H4 (cell line): ENCODE measurements around the gene DTNA. TPM values are rescaled to one million over a fixed set of nuclear protein-coding genes. Genes with fewer than 3 reads are reported as not detected.
"Not testable (repeated sequence)": the region's sequence is repeated elsewhere in the genome, so short reads cannot be mapped to it uniquely, and the experiment has no call there.

Source experiments
- DNase-seq: peaks from one replicate; pipeline ENCODE4 v3.0.0-alpha.2; 2015; ENCODE audit warnings: low spot score
- total RNA-seq: library from RNA; depleted of rRNA; stranded (reverse); fragments of >200 nt; shearing (Covaris generic); gene quantifications from 2 replicates; pipeline ENCODE4 v1.2.3, GENCODE V29; 2014; rRNA removed

DTNA gene
- total RNA-seq: 11.7 and 17.9 TPM in 2 replicates

GRCh38 chr18:34709750-34710441 is at the start of gene DTNA:
TSS of gene DTNA (plus strand) at chr18:34710298. CDS start at chr18:34755977, 45,679 bp downstream.
- peak; percentile 74 for DNase-seq

DNA sequence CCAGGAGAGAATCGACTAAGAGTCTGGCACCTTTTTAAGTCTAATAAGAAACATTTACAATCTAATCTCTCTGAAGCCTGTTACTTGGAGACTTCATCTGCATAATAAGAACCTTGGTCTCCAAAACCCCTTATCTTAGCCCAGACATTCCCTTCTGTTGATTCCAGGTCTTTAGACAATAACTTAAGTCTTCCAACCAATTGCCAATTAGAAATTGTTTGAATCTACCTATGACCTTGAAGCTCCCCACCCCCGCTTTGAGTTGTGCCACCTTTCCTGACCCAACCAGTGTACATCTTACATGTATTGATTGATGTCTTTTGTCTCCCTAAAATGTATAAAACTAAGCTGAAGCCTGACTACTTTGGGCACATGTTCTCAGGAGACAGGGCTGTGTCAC is 49.5 kb upstream of the DTNA start:
- DNase-seq: no peak

DNA sequence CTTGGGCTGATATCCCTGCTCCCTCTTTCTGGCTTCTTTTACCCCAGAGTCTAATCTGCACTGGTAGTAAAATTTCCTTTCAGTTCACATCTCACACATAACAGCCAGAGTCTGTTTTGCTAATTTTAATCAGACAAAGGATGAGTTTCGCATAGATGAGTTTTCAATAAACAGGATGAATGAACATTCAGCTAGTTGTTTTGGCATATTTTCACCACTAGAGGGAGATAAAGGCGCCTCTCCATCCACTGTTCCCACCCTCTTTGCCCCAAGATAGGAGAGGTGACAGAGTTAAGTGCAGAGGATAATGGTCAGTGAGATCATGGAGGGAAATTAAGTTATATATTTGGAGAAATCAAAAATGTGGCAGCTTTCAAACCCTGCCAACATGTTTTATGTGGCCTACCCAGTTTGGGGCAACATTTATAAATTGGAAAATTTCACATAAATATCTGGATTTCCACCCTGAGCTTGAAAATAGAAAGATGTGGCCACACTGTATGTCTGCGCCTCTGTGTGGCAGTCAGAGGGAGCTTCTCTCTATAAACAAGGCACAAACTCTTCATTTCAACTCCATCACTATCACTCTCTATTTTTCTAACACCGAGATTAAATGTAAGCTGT is 48.5 kb upstream of the DTNA start:
- peak; percentile 46 for DNase-seq

GRCh38 chr18:34676816-34677574 is 33.1 kb upstream of the DTNA start:
- DNase-seq: no peak

DNA sequence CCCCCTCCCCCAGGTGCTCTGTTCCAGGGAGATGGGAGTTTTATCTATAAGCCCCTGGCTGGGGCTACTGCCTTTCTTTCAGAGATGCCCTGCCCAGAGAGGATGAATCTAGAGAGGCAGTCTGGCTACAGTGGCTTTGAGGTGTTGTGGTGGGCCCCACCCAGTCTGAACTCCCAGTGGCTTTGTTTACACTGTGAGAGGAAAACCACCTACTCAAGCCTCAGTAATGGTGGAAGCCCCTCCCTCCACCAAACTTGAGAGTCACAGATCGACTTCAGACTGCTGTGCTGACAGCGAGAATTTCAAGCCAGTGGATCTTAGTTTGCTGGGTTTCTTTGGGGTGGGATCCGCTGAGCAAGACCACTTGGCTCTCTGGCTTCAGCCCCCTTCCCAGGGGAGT is 20.3 kb upstream of the DTNA start:
- DNase-seq: peak; percentile 39

GRCh38 chr18:34691614-34692013 is 18.5 kb upstream of the DTNA start:
- DNase-seq: no peak

DNA sequence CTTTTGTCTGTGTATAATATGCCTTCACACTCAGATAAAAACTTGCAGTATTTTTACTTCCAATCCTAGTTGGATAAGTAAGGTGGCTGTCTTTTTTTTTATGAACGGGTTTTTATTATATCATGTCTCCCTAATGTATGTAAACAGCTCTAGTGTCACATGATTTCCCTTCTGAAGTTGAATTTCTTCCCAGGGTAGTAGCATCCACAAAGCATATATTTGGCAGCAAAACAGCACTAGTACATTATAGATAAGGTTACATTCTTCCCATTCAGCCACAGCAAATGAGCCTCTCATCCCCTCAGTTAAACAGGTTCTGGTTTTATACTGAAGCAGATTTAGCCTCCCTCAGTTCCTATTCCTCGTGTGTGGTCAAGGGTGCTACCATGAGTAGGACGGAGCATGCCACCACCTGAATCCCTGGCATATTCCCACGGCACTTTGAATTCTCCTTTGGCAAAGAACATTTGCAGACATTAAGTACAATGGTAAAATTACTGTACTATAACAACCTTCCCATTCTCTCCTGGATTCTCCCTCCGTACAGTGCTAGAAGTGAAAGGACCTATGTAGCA is 15.4 kb upstream of the DTNA start:
- no peak for DNase-seq

GRCh38 chr18:34695310-34695709 is 14.8 kb upstream of the DTNA start:
- no peak for DNase-seq

DNA sequence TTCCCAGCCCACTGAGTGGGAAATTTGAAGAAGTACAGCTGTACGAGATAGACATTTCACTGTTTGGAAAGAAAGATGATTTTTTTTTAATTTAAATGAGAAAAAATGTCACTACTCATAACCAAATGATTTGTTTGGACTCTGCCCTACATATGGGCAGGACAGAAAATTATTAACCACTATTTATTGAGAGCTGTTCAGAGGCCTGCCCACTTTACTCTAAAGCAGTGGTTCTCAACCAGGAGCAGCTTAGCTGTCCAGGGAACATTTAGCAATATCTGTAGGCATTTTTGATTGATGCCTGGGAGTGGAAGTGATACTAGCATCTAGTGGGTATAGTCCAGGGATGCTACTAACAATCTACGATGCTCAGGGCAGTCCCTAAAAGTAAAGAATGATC is 13.4 kb upstream of the DTNA start:
- DNase-seq: no peak

- no peak for DNase-seq
Observed at GRCh38 chr18:34697233-34697632, 12.9 kb upstream of the DTNA start.

- no peak for DNase-seq
Observed at GRCh38 chr18:34697891-34698290, 12.2 kb upstream of the DTNA start.

DNA sequence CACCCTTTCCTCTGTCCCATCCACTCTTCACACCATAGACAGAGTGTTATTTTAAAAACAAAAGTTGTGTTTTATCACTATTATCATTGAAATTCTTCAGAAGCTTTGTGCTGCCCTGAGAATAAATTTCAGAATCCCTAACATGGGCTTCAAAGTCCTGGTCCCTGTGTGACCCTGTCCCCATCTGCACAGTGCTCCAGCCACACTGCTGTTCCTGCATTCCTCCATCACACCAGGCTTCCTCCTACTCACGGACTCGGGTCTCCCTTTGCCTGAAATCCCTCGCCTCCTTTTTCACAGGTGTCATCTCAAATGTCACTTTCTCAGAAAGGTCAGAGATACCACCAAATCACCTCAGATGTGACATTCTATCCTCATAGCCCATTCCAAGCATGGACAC is 8.2 kb upstream of the DTNA start:
- no peak for DNase-seq

- DNase-seq: no peak
Observed at GRCh38 chr18:34702814-34703213, 7.3 kb upstream of the DTNA start.

DNA sequence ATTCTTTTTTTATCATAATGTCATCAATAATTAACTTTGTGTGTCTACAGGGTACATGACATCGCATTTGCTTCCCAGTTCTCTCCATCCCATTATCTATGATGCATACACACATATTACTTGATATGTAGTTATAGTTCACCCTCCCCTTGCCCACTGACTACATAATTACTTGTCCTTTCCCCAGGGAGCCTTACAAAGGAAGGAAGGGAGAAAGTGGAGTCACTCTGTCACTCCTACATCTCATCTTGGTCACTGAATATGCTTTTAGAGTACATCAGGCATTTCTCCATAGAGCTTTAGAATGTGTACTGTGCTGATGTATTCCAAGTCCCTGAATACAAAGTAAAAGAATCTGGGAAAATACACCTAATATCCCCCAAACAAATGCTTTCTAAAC is 6.0 kb upstream of the DTNA start:
- DNase-seq: no peak

DNA sequence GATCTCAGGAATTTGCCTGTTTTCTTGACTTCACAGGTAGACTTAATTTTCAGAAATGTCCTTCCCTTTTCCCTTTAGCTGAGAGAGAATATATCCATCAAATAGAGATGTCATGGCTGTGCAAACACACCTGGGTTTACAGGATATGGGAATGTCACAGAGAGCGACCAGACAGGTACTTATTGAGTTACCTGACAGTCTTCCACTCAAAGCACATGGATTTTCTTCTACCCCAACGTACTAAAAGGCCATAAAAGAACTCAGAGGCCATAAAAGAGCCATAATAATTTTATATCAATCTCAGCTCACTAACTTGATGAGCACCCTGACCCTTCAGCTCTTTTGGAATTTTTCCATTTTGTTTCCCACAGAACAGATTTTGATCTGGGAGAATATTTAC is 5.3 kb upstream of the DTNA start:
- DNase-seq: no peak

GRCh38 chr18:34707670-34708069 is 2.4 kb upstream of the DTNA start:
- DNase-seq: peak; percentile 75

DNA sequence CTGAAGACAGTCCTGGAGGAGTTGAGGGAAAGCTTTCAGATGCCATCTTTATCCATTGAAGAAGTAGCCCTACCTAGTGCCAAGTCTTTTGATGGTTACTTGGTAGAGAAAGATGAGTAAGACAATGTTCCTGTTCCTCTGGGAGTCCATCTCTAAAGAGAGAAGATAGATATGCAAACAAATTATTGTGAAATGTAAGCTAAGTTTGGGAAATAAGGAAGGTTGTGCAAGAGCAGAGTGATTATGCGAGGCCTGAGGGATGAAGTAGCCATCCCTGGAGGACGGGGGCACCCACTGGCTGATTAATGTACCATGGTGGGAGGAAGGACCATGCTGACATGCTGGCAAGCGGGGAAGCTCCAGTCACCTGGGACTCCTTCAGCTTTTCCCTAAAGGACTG is 994 bp upstream of the DTNA start:
- DNase-seq: peak; percentile 11

DNA sequence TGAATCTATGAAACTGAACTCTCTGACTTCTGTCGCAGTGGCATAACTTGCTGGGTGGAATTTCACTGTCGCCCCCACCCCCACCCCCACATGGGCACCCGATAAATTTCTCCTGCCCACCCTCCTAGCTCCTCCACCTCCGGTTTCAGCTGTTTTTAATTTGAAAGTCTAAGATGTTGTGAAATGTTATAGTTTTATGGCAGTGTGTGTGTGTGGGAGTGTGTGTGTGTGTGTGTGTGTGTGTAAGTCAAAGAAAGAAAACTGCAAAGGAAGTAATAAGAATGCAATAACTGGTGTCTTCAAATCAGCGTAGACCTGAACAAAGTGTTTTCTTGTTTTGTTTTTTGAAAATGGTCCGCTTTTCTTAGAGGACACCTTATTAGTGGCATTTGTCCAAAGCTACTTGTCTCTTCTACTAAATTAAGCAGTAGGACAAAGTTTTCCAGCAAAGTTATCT is 388 bp downstream of the DTNA start:
- peak; percentile 19 for DNase-seq

DNA sequence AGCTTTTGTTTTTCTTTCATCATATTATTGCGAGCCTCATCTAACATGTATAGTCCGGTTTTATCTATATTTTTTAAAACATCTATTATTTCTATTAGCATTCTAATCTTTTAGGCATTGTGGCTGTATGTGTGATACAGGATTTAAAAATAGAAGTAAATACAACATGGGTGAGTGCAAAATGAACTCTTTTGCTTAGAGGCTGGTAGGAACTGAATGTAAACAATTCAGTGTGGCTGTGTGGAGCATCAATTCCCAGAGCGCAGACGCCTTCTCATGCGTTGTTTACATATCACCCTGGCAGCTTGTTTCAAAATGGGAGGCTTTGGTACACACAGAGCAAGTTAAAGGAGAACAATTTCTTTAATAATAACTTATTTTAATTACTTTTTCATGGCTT is 836 bp downstream of the DTNA start:
- peak; percentile 80 for DNase-seq

DNA sequence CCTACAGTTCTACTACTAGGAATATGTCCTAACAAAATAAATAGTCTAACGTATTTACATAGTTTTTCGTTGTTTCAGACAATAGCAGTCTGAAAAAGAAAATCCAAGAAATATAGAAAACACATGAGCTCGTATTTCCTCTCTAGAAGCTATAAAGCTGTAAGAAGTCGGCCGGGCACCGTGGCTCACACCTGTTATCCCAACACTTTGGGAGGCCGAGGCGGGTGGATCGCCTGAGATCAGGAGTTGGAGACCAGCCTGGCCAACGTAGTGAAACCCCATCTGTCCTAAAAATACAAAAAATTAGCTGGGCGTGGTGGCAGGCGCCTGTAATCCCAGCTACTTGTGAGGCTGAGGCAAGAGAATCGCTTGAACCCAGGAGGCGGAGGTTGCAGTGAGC is 6.0 kb downstream of the DTNA start:
- not testable (repeated sequence) for DNase-seq

- no peak for DNase-seq
Observed at GRCh38 chr18:34718610-34719009, 8.5 kb downstream of the DTNA start.

GRCh38 chr18:34720220-34720619 is 10.1 kb downstream of the DTNA start:
- no peak for DNase-seq
